Psoas muscle (tissue), 8 donors: ENCODE data around the gene FLT3LG. TPM values are rescaled to one million over a fixed set of nuclear protein-coding genes. Genes with fewer than 3 reads are reported as not detected.
"Not testable (repeated sequence)": the region's sequence is repeated elsewhere in the genome, so short reads cannot be mapped to it uniquely, and the experiment has no call there.

ENCODE experiments used
- ATAC-seq, 4 donors: fragments of 200-7000 bp; cut with Tn5 transposase; one replicate each; pipeline ENCODE4 v1.9.1; 2020; ENCODE audit warnings: moderate library complexity in 3 of 4, mild to moderate bottlenecking in 2 of 4
- DNase-seq, 2 donors: peaks; one replicate each; pipeline ENCODE4 v3.0.0-alpha.2; 2020
- H3K27ac ChIP-seq: fragments of 200-600 bp; one replicate; pipeline ENCODE4 v1.8.0; 2022
- H3K27me3 ChIP-seq, 3 donors: fragments of 200-600 bp in 1 of 3; one replicate each; pipeline versions ENCODE4 v1.6.1 to v1.8.0; 2013 to 2022; ENCODE audit warnings: low read length in 2 of 3, mild to moderate bottlenecking in 2 of 3, moderate library complexity in 1 of 3; ENCODE audit not compliant: insufficient read depth in 3 of 3
- H3K36me3 ChIP-seq, 2 donors: fragments of 200-600 bp in 1 of 2; one replicate each; pipeline versions ENCODE4 v1.6.1 to v1.8.0; 2013 to 2022; ENCODE audit warnings: low read depth in 1 of 2, mild to moderate bottlenecking in 1 of 2, moderate library complexity in 1 of 2; ENCODE audit not compliant: insufficient read depth in 1 of 2
- H3K4me1 ChIP-seq: fragments of 200-600 bp; one replicate; pipeline ENCODE4 v1.8.0; 2022
- H3K4me3 ChIP-seq: fragments of 200-600 bp; one replicate; pipeline ENCODE4 v1.8.0; 2022; ENCODE audit warnings: mild to moderate bottlenecking
- H3K9me3 ChIP-seq: fragments of 200-600 bp; one replicate; pipeline ENCODE4 v1.8.0; 2022
- WGBS, 3 donors: extraction: QIAGEN DNeasy Blood & Tissue Kit; methylation state at CpG; one replicate each; pipeline versions ENCODE4 v1.1.6 to v1.1.7; 2013; 5-methylcytosine and 5-hydroxymethylcytosine counted together
- intact Hi-C, 2 donors: fragments of 100-400 bp; cut with DNase I; formaldehyde crosslinking; loops; one replicate each; pipeline versions ENCODE4 v1.11.0 to v1.14.2; 2022
- polyA plus RNA-seq, 3 donors: library from polyadenylated mRNA; stranded (reverse); fragments of 200-250 nt; gene quantifications; one replicate each; pipeline ENCODE4 v1.2.3, GENCODE V29; 2013
- total RNA-seq, 4 donors: library from RNA; stranded (reverse); fragmentation: NEBNext Ultra II Directional in 2 of 4; extraction: Animal tissue kit (Norgen Biotek cat#: 25700) in 2 of 4; gene quantifications; one replicate each; pipeline versions ENCODE4 v1.2.1 to v1.2.4, GENCODE V29; 2021 to 2023
- TF ChIP-seq, protein P1 (sequence below): fragments of 200-600 bp; IDR thresholded peaks from one replicate; pipeline ENCODE4 v1.8.0; 2022; ENCODE audit warnings: antibody characterized with exemption
- donor health status: healthy with polysubstance abuse.
- donor health status: DM: no; HTN: no; CAD: no; lungs with moderate emphysema.
- donor health status: Bipolar disorder and iron deficiency.
- donor health status: healthy.
- donor health status: DM: yes; HTN: yes; CAD: no.
- donor health status: DM: no; HTN: no; CAD: no.
- donor health status: DM: no; HTN: no; CAD: no.
- donor health status: DM: yes; HTN: yes; CAD: no.

The FLT3LG gene
- total and polyA plus RNA-seq, 7 donors: 1.9 to 4.5 (median 2.9) TPM

DNA sequence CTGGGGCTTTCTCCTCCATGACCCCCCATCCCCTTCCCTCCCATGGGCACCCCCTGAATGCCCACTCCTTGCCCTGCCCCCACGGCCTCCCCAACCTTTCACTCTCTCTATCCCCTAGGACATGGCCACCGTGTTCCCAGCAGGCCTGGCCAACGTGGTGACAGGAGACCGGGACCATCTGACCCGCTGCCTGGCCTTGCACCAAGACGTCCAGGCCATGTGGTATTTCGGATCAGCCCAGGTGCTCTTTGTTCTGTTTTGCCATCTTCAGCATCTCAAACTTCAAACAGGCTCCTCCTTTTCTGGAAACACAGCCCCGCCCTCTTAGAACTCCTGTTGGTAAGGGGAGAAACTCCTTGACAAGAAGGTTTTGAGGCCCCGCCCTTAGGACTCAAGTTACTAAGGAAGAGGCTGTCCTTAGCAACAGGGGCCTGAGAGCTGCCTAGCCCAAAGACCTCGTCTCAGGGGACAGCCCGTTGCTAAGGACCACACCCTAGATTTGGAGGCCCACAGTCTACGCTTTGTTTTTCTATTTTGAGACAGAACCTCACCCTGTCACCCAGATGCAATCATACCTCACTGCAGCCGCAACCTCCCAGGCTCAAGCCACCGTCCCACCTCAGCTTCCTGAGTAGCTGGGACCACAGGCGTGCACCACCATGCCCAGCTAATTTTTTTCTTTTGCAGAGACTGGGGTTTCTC lies 5.1 kb upstream of the FLT3LG start:
- no peak overlapping the region for H3K4me3 ChIP-seq
- WGBS, 3 donors: 44 to 48% (median 47%) methylated on average over 15 of the region's 15 CpGs
- TF ChIP-seq, protein P1, sequence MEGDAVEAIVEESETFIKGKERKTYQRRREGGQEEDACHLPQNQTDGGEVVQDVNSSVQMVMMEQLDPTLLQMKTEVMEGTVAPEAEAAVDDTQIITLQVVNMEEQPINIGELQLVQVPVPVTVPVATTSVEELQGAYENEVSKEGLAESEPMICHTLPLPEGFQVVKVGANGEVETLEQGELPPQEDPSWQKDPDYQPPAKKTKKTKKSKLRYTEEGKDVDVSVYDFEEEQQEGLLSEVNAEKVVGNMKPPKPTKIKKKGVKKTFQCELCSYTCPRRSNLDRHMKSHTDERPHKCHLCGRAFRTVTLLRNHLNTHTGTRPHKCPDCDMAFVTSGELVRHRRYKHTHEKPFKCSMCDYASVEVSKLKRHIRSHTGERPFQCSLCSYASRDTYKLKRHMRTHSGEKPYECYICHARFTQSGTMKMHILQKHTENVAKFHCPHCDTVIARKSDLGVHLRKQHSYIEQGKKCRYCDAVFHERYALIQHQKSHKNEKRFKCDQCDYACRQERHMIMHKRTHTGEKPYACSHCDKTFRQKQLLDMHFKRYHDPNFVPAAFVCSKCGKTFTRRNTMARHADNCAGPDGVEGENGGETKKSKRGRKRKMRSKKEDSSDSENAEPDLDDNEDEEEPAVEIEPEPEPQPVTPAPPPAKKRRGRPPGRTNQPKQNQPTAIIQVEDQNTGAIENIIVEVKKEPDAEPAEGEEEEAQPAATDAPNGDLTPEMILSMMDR: no peak
- H3K27me3 ChIP-seq: no peaks in the 10 kb centered on the region
- intact Hi-C loops: no loop called here
- peak; percentile 76 to 91 for DNase-seq
- peaks cover 0 to 17% of the 10 kb centered on the region in 2 donors for H3K36me3 ChIP-seq
- peaks cover 5% of the 10 kb centered on the region for H3K4me1 ChIP-seq
- no peaks in the 10 kb centered on the region for H3K9me3 ChIP-seq
- ATAC-seq: peak; percentile 31 to 66 (median 47)
- H3K27ac ChIP-seq: peak overlapping the region; percentile 41

DNA sequence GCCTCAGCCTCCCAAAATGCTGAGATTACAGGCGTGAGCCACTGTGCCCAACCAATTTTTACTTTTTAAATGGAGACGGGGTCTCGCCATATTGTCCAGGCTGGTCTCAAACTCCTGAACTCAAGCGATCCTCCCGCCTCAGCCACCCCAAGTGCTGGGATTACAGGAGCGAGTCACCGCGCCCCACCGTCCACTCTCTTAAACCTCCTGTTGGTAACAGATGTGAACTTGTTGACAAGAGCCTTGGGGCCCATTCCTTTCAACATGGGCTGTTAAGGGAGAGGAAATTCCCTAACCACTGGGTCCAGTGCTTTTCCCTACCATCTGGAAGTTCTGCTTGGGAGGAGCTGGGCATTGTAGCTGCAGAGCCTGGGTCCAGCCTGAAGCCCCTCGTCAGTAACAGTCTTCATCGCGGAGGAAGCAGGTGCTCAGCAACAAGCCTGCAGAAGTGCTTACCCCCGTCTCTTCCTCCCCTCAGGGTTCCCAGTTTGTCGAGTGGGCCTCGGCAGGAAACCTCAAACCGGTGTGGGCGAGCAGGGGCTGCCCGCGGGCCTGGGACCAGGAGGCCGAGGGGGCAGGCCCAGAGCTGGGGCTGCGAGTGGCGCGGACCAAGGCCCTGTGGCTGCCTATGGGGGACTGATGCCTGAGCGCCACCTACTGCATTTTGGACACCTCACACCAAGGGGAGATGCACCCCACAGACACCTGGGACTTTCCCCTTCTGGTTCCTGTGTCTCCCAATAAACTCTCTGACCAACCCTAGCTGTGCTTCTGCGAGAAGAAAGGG lies 4.0 kb upstream of the FLT3LG start:
- Histone ChIP-seq H3K9me3 (no peaks in the 10 kb centered on the region), H3K36me3 (peaks cover 0 to 17% of the 10 kb centered on the region in 2 donors), H3K4me1 (peaks cover 5% of the 10 kb centered on the region), H3K27me3 (no peaks in the 10 kb centered on the region), H3K4me3 (no peak overlapping the region), H3K27ac (peak overlapping the region; percentile 16)
- no peak for ATAC-seq
- TF ChIP-seq, protein P1: no peak
- WGBS, 3 donors: 83 to 88% (median 87%) methylated on average over 25 of the region's 25 CpGs
- DNase-seq: peak in 1 of 2 donors; percentile 66
- intact Hi-C loops: no loop called here

DNA sequence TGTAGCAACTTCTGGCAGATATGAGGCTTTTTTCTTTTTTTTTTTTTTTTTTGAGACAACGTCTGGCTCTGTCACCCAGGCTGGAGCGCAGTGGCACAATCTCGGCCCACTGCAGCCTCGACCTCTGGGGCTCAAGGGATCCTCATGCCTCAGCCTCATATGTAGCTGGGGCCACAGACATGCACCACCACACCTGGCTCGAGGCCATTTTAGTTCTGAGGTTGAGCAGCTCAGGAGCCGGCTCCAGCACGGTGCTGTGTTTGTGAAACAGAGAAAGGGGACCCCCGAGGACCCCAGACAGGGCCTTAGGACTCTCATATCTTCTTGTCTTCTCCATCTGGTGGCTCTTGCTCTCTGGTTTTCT lies 3.4 kb upstream of the FLT3LG start:
- DNase-seq (peak in 1 of 2 donors; percentile 62), ATAC-seq (no peak)
- TF ChIP-seq, protein P1: no peak
- H3K4me1 ChIP-seq: peaks cover 5% of the 10 kb centered on the region
- H3K4me3 ChIP-seq: no peak overlapping the region
- peaks cover 0 to 16% of the 10 kb centered on the region in 2 donors for H3K36me3 ChIP-seq
- intact Hi-C loops: no loop called here
- H3K27me3 ChIP-seq: no peaks in the 10 kb centered on the region
- WGBS, 3 donors: 79 to 92% (median 82%) methylated on average over 7 to 8 of the region's 8 CpGs
- H3K27ac ChIP-seq: no peak overlapping the region
- no peaks in the 10 kb centered on the region for H3K9me3 ChIP-seq

DNA sequence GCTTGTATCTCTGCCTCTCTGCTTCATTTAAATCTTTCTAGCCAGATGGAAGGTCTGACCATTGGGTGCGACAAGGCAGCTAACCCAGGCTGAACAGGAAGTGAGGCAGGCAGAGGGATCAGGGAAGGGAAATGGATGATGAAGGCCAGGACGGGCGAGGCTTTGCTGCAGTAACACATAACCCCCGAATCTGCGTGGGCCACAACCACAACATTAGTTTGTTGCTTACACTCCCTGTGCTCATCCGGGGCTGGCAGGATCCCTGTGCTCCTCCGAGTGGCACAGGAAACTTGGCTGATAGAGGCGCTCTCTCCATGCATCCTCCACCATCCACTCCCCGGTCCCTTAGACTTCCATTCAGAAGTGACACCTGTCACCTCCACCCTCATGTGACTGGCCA lies 1.1 kb upstream of the FLT3LG start:
- peaks cover 5% of the 10 kb centered on the region for H3K4me1 ChIP-seq
- DNase-seq: no peak
- no peaks in the 10 kb centered on the region for H3K36me3 ChIP-seq
- H3K9me3 ChIP-seq: no peaks in the 10 kb centered on the region
- no peaks in the 10 kb centered on the region for H3K27me3 ChIP-seq
- TF ChIP-seq, protein P1: no peak
- WGBS, 3 donors: 69 to 77% (median 76%) methylated on average over 9 of the region's 9 CpGs
- no peak for ATAC-seq
- intact Hi-C loops: no loop called here
- no peak overlapping the region for H3K27ac ChIP-seq
- no peak overlapping the region for H3K4me3 ChIP-seq

DNA sequence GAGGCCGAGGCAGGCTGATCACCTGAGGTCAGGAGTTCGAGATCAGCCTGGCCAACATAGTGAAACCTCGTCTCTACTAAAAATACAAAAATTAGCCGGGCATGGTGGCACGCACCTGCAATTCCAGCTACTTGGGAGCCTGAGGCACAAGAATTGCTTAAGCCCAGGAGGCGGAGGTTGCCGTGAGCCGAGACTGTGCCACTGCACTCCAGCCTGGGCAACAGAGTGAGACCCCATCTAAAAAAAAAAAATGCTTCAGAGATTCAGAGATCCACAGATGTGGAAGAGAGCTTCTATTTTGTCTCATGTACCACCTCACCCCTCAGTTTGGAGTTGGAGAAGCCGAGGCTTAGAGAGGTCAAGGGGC lies 531 bp upstream of the FLT3LG start:
- Histone ChIP-seq H3K4me3 (peak overlapping the region; percentile 83), H3K27ac (peak overlapping the region; percentile 73)

More for the DNA sequence above, 531 bp upstream of the FLT3LG start:
- DNase-seq, H3K4me1 ChIP-seq, ATAC-seq, H3K36me3 ChIP-seq, intact Hi-C loops, H3K27me3 ChIP-seq, H3K9me3 ChIP-seq: not testable (repeated sequence)
- 60 to 62% (median 62%) methylated on average over 9 of the region's 9 CpGs for WGBS, 3 donors
